Measurements from ENCODE around the gene CNMD.
A peak's percentile ranks its signal among the peaks of the same experiment; 100 is the strongest.
"Not testable (repeated sequence)": the region's sequence is repeated elsewhere in the genome, so short reads cannot be mapped to it uniquely, and the experiment has no call there.

CNMD gene

DNA sequence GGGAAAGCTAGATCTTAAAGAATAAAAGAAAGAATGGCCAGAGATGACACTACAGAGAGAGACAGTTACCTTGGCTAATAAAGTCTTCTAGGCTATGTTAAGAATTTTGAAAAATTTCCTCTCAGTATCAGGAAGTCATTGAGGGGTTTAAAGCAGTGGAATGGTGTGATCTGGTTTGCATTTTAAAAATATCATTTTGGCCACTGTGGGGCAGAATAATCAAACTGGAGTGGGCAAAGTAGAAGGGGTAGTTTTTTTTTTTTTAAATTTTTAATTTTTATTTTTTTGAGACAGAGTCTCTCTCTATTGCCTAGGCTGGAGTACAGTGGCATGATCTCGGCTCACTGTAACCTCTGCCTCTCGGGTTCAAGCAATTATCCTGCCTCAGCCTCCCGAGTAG is 4.4 kb upstream of the CNMD start:
- no peak for FAIRE-seq

DNA sequence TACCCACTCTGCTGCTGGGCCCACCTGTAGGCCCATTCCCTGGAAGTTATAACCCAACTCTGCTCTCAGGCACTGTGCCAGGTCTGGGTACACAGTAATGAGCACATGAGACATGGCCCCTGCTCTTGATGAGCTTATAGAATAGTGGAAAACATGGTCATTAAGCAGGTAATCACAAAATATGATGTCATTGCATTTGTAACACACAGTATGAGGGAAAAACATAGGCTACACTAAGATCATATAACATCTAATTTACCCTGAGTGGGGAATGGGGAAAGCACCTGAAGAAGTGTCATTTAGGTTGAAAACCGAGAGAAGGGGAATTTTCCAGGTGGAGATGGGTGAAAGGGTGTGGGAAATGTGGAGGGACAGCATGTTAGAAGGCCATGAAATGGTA is 3.9 kb upstream of the CNMD start:
- FAIRE-seq: no peak

GRCh38 chr13:52738719-52739467 is 727 bp downstream of the CNMD start:
- FAIRE-seq: no peak

DNA sequence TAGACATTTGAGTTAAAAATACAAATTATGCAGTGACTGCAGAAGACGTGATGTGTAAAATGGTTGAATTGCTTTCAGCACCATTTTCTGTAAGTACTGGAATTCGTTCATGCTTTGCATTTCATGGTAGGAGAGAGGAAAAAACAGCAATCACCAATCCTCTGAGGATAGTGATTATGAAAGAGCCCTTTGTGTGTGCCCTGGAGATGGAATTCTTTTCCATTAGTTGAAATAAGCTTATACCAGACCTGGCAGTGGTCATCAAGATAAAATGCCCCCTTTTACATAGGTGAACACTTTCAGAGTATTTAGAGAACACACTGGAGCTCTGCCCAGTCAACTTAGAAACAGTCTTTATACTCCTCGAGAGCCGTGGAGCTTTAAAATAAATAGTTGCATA is 1.7 kb downstream of the CNMD start:
- FAIRE-seq: no peak

GRCh38 chr13:52737451-52737850 is 2.2 kb downstream of the CNMD start:
- peak; percentile 24 for FAIRE-seq

GRCh38 chr13:52736891-52737290 is 2.7 kb downstream of the CNMD start:
- FAIRE-seq: no peak

GRCh38 chr13:52734075-52734623 is 5.5 kb downstream of the CNMD start:
- no peak for FAIRE-seq

GRCh38 chr13:52726258-52726657 is 13.4 kb downstream of the CNMD start:
- no peak for FAIRE-seq

DNA sequence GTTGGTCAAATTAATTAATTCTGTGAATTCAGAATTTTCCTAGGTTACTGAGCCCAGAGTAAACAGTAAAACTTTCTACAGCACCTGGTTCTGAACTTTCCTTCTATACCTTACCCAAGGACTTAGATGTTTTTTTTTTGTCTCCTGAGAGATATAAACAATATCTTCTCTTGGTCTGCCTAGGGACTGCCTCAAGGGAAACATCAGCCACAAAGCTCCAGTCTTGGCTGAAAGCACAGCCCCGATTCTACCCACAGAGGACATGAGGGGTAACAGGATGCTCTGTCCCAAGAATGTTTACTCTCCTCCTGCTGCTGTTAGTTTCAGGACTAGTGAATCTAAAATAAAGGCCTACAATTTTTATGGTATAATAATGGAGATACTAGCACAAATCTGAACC is 14.3 kb downstream of the CNMD start:
- no peak for FAIRE-seq

GRCh38 chr13:52723181-52723580 is 16.4 kb downstream of the CNMD start:
- no peak for FAIRE-seq

GRCh38 chr13:52721356-52721755 is 18.3 kb downstream of the CNMD start:
- not testable (repeated sequence) for FAIRE-seq

- FAIRE-seq: not testable (repeated sequence)
These were observed 18.7 kb downstream of the CNMD start for GRCh38 chr13:52720904-52721303.

DNA sequence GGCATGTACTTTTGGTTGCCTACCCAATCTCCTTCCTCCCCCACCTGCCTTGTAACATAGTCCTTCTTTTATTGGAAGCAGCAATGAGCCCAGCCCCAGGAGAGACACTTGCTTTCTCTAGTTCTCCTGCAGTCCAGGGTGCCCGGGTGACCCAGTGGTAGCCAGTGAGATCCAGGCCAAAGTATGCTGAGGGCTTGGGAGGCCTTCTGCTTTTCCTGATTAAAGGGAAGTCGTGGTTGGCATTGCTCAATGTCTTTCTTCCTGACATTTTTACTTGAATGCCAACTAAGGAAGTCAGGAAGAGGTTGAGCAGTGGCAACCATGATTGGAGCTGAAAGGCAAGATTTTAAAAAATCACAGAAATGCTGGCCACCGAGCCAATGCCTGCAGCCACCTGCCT is 25.7 kb downstream of the CNMD start:
- FAIRE-seq: no peak

GRCh38 chr13:52712385-52712784 is 27.2 kb downstream of the CNMD start:
- no peak for FAIRE-seq

GRCh38 chr13:52711286-52711685 is 28.3 kb downstream of the CNMD start:
- no peak for FAIRE-seq

DNA sequence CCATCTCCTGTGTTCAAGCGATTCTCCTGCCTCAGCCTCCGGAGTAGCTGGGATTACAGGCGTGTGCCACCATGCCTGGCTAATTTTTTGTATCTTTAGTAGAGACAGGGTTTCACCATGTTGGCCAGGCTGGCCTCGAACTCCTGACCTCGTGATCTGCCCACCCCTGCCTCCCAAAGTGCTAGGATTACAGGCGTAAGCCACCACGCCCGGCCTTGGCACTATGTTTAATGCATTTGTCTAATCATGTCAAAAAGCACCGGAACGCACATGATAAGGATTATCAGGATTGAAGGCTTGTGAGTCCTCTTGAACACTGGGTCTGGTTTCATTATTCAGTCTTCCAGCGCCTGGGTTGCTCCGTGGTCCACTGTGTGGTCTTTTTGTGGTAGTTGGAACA is 31.4 kb downstream of the CNMD start:
- not testable (repeated sequence) for FAIRE-seq

- no peak for FAIRE-seq
These were observed 32.2 kb downstream of the CNMD start for GRCh38 chr13:52707375-52707774.

GRCh38 chr13:52706081-52706480 is 33.5 kb downstream of the CNMD start:
- no peak for FAIRE-seq

DNA sequence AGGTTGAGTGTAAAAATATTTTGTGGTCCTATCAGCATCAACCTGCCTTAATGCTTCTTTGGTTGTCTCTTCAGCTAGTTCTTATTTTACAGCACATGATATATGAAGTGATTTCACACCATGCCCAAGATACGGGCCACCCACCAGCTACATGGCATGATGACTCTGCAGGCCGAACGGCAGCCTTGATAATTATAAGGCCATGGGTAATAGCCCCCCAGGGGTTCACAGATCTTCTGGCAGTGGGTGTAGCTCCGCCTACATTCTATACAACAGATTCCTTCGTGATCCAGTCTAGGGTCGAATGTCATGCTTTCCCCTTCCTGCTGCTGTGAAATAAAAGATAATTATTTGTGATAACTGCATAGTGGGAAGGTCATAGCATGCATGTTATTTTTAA is 36.1 kb downstream of the CNMD start:
- no peak for FAIRE-seq

DNA sequence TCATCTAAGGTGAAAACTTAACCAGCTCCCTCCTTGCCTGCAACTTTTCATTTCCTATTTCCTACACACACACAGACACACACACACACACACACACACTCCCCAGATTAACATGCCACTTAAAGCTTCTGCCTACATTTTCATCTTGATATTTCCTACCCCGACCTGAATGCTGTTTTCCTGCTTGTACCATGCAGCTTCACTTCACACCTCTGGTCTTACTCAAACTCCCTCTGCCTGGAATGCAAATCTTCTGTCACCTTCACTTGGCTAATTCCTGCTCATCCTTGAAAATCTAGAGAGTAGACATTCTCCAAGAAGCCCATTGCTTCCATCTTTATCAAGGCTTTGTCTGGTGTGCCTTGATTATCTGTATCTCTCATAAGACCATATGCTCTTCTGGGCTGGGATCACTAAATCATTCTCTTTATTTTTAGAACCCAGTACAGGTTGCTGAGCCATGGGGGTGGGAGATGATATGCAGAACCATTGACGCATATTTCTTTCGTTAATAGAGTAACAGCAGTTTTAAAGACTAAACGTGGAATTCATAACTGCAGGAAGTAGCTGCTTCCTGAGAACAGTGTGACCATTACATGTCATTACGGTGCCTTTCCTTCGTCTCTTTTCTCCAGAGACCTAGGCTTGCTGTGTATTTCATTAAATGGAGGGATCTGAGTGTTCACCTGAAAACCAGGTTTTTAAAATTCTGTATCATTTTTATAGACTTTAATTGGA is 37.7 kb downstream of the CNMD start:
- no peak for FAIRE-seq

- no peak for FAIRE-seq
These were observed 43.1 kb downstream of the CNMD start for GRCh38 chr13:52696566-52696965.

DNA sequence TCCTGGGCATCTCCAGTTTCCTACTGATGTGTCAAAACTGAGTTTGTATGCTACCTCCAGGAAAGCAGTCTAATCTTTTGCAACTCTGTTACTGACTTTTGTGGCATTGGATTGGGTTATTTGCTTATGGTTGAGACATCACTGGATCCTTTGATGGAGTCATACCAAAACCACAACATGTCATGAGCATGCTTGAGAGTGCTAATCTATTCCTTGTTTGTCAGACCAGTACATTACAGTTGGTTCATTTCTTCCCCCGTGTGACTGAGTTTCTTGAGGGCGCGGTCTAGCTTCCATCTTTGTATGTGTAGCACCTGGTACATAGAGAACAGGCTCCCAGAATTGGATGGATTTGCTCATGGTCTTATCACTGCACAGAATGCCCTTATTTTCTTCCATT is 43.8 kb downstream of the CNMD start:
- no peak for FAIRE-seq

GRCh38 chr13:52686376-52686775 is 53.2 kb downstream of the CNMD start:
- FAIRE-seq: no peak

DNA sequence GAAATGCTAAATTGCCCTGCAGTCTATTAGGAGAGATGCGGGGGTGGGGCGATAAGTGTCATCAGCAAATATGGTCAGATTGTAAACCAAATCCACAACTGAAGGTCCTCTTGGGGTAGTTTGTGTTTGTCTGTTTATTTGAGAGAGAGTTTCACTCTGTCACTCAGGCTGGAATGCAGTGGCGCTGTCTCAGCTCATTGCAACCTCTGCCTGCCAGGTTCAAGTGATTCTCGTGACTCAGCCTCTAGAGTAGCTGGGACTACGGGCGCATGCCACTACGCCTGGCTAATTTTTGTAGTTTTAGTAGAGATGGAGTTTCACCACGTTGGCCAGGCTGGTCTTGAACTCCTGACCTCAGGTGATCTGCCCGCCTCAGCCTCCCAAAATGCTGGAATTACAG is 53.8 kb downstream of the CNMD start:
- not testable (repeated sequence) for FAIRE-seq

Data from islet of Langerhans (tissue), 1 donor.